Hepatocyte (in vitro differentiated cells): ENCODE measurements around the gene ACSS3.

Experiments
- EZH2 ChIP-seq: fragments of 200-600 bp; sonication (generic); IDR thresholded peaks from 2 replicates; pipeline ENCODE4 v1.6.1; 2016; ENCODE audit warnings: antibody characterized with exemption, mild to moderate bottlenecking, borderline replicate concordance
- EZH2phosphoT487 ChIP-seq: fragments of 200-600 bp; sonication (generic); IDR thresholded peaks from one replicate; pipeline ENCODE4 v1.6.1; 2018; ENCODE audit warnings: antibody characterized with exemption, mild to moderate bottlenecking, low read depth, moderate library complexity; ENCODE audit not compliant: unreplicated experiment, severe bottlenecking
- TF ChIP-seq, protein P1 (sequence below): fragments of 200-600 bp; sonication (generic); IDR thresholded peaks from 2 replicates; pipeline ENCODE4 v1.5.1; 2016; ENCODE audit warnings: antibody characterized with exemption, mild to moderate bottlenecking; ENCODE audit not compliant: poor library complexity

- TF ChIP-seq, protein P1, sequence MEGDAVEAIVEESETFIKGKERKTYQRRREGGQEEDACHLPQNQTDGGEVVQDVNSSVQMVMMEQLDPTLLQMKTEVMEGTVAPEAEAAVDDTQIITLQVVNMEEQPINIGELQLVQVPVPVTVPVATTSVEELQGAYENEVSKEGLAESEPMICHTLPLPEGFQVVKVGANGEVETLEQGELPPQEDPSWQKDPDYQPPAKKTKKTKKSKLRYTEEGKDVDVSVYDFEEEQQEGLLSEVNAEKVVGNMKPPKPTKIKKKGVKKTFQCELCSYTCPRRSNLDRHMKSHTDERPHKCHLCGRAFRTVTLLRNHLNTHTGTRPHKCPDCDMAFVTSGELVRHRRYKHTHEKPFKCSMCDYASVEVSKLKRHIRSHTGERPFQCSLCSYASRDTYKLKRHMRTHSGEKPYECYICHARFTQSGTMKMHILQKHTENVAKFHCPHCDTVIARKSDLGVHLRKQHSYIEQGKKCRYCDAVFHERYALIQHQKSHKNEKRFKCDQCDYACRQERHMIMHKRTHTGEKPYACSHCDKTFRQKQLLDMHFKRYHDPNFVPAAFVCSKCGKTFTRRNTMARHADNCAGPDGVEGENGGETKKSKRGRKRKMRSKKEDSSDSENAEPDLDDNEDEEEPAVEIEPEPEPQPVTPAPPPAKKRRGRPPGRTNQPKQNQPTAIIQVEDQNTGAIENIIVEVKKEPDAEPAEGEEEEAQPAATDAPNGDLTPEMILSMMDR: no peak
- TF ChIP-seq EZH2 (no peak), EZH2phosphoT487 (no peak)
Measured at GRCh38 chr12:81083018-81083417, 5.1 kb downstream of the ACSS3 start.
